PC-3 (cell line): ENCODE data around the gene CYP4F22.

Experiments used
- EZH2 ChIP-seq: fragments of 300-600 bp; sonication (generic); IDR thresholded peaks from one replicate; pipeline ENCODE4 v1.6.1; 2017; ENCODE audit warnings: antibody characterized with exemption, mild to moderate bottlenecking, low read length; ENCODE audit not compliant: unreplicated experiment
- EZH2phosphoT487 ChIP-seq: fragments of 300-600 bp; sonication (generic); IDR thresholded peaks from 2 replicates; pipeline ENCODE4 v1.6.1; 2018; ENCODE audit warnings: mild to moderate bottlenecking, antibody characterized with exemption, low read length, borderline replicate concordance
- TF ChIP-seq, protein P1 (sequence below): fragments of 300-600 bp; sonication (generic); conservative IDR thresholded peaks from 2 replicates; pipeline ENCODE4 v1.5.1; 2017; ENCODE audit warnings: antibody characterized with exemption, low read depth, mild to moderate bottlenecking, low read length

DNA sequence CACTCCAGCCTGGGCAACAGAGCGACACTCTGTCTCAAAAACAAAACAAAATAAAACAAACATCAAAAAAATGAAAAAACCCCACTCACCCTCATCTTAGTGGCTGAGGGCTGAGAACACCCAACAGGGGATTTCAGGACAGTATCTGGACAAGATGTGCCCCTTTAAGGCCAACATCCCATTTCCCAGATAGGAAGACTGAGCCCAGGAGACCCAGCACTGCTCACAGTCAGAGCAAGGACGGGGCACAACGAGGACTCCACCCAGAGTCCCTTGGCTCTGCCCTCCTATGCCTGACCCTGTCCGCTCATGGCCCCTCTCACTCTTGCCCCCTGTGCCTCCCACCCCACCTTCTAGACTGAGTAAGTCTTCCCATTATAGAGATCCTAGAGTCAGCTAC lies 53.8 kb downstream of the CYP4F22 start:
- TF ChIP-seq EZH2: no peak
- TF ChIP-seq, protein P1, sequence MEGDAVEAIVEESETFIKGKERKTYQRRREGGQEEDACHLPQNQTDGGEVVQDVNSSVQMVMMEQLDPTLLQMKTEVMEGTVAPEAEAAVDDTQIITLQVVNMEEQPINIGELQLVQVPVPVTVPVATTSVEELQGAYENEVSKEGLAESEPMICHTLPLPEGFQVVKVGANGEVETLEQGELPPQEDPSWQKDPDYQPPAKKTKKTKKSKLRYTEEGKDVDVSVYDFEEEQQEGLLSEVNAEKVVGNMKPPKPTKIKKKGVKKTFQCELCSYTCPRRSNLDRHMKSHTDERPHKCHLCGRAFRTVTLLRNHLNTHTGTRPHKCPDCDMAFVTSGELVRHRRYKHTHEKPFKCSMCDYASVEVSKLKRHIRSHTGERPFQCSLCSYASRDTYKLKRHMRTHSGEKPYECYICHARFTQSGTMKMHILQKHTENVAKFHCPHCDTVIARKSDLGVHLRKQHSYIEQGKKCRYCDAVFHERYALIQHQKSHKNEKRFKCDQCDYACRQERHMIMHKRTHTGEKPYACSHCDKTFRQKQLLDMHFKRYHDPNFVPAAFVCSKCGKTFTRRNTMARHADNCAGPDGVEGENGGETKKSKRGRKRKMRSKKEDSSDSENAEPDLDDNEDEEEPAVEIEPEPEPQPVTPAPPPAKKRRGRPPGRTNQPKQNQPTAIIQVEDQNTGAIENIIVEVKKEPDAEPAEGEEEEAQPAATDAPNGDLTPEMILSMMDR: no peak
- TF ChIP-seq EZH2phosphoT487: no peak
